Activated gamma-delta T cell treated with anti-CD3 and anti-CD28 coated beads, Interleukin-2, amount 50 U/mL, for 16 hours (primary cell): ENCODE results near the gene MFSD2A.
"Not testable (repeated sequence)": the region's sequence is repeated elsewhere in the genome, so short reads cannot be mapped to it uniquely, and the experiment has no call there.

ENCODE experiments used
- DNase-seq: peaks from one replicate; pipeline ENCODE4 v3.0.0-alpha.2; 2020; ENCODE audit warnings: low read depth

MFSD2A gene

GRCh38 chr1:40003156-40004093, 48.5 kb downstream of the MFSD2A start:
- no peak for DNase-seq

DNA sequence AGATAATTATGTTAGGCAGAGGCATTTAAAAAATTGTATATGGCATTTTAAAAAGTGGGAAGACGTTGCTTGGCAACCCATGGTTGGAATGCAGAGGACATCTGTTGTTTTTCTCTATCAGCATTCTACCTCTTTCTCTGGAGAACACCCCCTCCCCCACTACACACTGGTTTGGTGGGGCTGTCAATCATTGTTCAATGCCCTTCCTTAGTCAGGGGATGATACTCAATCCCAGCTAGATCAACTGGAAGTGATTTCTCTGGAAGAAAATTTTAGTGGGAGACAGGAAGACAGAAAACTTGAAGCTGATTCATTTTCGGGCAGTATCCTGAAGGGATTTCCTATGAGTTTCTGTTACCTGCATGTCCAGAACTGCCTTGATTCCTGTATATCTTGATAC, 49.9 kb downstream of the MFSD2A start:
- DNase-seq = no peak

- not testable (repeated sequence) for DNase-seq
Measured at GRCh38 chr1:40007481-40008034, 52.6 kb downstream of the MFSD2A start.

DNA sequence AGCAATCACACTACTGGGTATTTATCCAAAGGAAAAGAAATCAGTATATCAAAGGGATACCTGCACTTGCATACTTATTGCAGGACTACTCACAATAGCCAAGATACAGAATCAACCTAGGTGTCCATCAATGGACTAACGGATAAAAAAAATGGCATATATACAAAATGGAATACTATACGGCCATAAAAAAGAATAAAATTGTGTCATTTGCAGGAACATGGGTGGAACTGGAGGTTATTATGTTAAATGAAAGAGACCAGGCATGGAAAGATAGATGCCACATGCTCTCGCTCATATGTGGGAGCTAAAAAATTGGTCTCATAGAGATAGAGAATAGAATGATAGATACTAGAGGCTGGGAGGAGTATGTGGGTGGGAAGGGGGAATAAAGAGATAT, 56.3 kb downstream of the MFSD2A start:
- DNase-seq = no peak

- no peak for DNase-seq
Measured at GRCh38 chr1:40014253-40014706, 59.3 kb downstream of the MFSD2A start.

DNA sequence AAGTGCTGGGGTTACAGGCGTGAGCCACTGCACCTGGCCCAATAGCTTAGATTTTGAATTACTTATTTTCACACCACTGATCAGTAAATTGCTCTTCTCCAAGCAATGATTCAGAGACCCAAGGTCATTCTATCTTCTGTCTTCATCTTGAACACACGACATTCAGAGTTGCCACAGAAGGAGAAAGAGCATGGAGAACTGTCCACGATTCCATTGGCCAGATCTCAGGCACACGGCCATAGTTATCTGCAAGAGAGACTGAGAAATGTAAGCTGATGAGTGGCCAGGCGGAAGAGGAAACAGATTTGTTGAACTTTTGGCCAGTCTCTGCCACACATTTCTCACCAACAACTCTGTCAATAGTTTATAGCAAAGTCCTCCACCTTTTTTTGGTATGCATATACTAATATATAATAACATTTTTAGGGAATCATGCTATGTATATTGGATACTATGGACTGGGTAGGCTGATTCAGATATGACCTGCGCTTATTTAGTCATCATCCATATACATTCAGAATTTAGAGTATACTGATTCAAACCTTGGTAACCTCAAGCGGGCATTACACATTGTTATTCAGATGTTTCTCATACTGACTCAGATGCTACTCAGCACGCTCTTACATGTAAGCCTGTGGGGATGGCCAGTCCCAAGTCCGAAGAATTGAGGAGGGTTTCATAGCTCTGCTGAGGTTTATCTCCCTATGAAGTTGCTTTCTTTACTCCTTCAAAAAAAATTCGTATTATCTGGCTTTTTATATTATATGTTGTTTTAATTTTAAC, 60.1 kb downstream of the MFSD2A start:
- no peak for DNase-seq

DNA sequence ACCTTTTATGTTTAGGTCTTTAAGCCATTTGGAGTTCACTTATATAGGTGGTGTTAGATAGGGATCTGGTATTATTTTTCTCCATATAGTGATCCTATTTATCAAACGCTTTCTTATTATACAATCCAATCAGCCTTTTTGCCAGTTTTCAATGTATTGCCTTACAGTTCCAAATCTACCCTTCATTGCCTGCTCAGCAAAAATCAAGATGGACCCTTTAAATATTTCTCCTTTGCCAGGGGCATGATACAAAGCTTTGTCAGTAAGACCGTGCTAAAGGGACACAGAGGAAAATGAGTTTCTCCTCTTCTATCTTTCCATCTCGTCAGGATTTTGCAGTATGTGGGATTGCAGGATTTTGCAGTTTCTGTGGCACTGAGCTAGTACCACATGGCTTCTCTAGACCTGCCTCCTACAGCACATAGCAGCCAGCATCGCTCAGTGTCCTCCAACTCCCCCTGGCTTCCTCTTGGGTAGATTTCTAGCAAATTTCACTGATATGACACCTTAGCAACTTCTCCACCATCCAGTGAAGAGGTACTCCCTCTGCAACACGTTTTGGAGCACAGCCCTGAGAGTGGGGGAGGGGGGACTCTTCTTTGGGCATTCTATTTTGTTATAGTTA, 63.1 kb downstream of the MFSD2A start:
- DNase-seq = no peak
